HG02588 (cell line): ENCODE data around the gene CD248.
"Not testable (repeated sequence)": the region's sequence is repeated elsewhere in the genome, so short reads cannot be mapped to it uniquely, and the experiment has no call there.

Experiments used
- ATAC-seq: cut with Tn5 transposase; IDR thresholded peaks from one replicate; pipeline ENCODE4 v1.9.1; 2021; ENCODE audit warnings: mild to moderate bottlenecking, moderate library complexity; ENCODE audit not compliant: unreplicated experiment

Gene CD248, protein sequence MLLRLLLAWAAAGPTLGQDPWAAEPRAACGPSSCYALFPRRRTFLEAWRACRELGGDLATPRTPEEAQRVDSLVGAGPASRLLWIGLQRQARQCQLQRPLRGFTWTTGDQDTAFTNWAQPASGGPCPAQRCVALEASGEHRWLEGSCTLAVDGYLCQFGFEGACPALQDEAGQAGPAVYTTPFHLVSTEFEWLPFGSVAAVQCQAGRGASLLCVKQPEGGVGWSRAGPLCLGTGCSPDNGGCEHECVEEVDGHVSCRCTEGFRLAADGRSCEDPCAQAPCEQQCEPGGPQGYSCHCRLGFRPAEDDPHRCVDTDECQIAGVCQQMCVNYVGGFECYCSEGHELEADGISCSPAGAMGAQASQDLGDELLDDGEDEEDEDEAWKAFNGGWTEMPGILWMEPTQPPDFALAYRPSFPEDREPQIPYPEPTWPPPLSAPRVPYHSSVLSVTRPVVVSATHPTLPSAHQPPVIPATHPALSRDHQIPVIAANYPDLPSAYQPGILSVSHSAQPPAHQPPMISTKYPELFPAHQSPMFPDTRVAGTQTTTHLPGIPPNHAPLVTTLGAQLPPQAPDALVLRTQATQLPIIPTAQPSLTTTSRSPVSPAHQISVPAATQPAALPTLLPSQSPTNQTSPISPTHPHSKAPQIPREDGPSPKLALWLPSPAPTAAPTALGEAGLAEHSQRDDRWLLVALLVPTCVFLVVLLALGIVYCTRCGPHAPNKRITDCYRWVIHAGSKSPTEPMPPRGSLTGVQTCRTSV

DNA sequence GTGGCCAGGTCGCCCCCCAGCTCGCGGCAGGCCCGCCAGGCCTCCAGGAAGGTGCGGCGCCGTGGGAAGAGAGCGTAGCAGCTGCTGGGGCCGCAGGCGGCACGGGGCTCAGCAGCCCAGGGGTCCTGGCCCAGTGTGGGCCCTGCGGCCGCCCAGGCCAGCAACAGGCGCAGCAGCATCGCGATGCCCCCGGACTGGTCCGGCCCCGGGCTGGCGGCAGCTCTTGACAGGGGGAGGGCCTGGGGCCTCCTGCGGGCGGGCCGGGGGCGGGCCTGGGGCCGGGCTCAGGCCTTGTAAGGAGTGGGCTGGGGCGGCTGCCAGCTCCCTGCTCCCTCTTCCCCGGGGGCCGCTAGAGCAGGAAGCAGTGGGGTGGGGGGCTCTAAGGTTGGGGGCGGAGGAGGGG lies at the start of gene CD248:
Gene CD248 (minus strand): TSS at position 196 of the 403 bp plus-strand sequence. CDS start 17 bp downstream, at position 179.
- ATAC-seq: no peak

DNA sequence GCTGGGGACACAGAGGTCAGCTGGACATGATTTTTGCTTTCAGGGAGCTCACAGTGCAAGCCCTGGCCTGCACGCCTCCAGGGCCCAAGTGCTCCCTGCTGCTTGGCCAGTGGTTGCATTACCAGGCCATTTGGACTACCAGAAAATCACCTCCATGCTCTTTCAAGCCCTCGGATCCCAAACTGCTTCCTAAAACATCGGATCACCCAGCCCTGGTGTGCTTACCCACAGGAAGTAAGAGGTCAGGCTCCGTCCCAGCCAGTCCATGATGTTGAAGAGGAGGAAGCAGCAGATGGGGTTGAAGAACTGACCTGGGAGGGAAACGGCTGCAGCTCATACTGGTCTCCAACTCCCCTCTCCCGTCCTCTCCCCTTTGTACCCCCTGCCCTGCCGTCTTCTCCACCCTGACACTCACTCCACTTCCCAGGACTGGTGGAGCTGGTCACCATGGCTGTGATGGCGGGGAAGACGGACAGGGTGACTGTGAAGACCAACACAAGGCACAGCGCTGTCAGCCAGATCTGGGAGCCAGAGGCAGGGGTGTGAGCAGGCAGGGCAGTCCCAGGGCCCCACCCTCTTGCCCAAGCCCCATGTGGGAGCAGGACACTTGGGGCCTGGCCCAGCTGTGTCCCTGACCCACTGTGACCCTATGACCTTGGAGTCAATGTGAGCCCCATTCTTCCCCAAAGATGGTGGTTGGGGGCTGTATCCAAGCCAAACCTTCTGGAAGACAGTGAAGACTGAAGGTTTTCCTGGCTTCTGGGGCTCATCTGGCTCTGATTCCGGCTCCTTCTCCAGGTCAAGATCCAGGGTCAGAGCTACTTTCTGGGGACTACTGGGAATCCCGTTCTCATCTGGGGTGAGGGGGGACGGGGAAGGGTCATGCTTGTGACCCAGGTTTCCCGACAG lies 49.1 kb upstream of the CD248 start:
- no peak for ATAC-seq

DNA sequence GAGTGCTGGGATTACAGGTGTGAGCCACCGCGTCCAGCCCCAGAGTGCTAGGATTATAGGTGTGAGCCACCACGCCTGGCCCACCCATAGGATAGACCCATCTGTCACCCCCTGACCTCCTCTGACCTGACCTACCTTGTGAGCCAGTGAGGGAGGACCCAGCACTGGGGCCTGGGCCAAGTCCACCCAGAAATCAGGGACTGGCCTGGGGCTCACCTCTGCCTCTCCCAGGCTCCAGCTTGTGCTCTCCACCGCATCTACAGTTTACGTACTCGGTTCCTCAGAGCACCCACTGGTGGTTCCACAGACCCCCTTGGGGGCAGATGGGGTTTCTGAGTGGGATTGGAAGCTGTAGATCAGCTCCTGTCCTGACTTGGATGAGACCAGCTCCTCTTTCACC lies 48.3 kb upstream of the CD248 start:
- no peak for ATAC-seq

DNA sequence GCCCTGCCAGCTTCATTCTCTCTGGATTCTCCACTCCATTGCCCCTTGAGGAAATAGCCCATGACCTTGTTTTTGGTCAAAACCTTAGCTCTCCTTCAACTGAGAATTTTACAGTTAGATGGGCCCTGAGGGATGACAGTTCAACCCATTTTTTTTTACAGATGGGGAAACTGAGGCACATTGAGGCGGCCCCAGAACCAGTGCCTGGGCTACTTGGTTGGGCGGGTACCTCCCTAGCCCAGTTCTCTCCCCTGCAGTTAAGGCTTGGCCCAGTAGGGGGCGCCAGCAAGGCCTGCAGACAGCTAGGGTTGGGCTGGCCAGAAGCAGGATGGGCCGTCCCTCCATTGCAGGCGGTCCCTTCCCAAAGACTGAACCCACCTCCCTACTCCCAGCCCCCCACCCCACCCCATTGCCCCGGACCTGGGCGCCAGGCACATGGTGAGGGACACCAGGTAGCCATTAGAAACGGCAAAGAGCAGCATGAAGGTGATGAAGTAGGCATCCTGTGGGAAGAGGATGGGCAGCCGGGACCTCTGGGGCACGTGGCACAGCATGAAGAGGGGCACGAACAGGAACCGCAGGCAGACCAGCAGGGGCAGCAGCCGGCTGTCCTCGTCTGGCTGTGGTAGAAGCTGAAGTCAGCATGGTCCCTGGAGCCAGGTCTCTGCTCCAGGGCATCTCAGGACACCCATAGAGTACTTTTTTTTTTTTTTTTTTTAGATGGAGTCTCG lies 47.1 kb upstream of the CD248 start:
- ATAC-seq: no peak

DNA sequence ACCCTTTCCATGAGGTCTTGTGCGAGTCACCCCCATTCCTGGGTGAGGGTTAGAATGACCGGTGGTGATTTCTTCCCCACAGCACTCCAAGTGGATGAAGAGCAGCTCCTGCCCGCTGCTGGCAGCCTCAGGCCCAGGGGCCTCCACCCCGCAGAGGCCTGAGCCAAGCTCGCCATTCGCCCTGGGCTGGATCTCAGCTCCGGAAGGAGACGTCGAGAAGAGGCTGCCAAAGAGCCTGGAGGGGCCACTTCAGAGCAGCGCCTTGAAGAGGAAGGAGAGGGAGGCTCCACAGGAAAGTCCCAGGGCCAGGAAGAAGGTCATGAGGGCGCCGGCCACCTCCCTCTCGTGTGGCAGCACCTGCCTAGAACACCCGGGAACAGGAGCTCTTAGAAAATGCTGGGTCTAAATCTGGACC lies 46.4 kb upstream of the CD248 start:
- no peak for ATAC-seq

DNA sequence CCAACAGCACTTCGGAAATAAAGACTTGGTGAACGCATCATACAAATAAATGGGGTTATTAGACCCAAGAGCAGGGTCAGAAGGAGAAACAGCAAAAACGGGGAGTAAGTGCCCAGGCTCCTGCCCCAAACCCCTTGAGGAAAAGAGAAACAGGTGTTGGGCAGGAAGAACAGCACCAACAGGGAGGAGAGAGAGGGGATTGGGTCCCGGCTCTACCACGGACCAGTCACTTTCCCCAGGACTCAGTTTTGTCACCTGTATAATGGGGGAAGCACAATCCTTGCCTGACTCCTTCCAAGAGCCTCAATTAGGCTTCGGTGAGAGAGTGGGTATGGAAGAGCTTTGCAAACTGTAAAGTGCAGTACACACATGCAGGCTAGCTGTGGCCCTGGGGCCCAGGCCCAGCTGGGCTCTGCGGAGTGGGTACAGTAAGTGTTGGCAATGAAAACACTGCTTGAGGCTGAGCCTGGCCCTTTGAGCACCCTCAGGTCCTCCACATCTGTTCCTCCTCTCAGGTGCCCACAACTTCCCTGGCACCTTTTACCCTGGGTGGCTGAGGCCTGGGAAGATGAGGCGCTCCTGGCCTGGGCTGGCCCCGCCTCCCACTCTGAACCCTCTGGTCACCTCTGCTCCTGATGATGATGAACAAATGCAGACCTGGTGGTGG lies 45.8 kb upstream of the CD248 start:
- ATAC-seq: no peak

DNA sequence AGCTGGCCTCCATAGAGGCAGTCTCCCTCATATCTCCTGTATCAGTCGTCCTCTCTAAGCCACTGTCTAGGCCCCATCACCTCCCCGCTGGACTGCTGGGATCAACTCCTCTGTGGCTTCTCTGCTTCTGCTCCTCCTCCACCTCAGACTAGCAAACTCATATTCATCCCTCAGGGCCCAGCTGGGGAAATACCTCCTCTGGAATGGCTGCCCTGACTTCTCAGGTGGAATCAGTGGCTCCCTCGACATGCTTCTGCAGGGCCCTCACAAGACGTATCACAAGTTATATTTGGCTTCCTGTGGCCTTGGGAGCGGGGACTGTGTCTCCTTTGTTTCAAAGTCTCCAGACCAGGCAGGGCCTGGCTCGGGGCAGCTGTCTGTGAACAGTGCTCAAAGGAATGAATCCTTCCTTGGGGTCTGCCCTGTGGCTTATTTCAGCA lies 44.7 kb upstream of the CD248 start:
- ATAC-seq: no peak

DNA sequence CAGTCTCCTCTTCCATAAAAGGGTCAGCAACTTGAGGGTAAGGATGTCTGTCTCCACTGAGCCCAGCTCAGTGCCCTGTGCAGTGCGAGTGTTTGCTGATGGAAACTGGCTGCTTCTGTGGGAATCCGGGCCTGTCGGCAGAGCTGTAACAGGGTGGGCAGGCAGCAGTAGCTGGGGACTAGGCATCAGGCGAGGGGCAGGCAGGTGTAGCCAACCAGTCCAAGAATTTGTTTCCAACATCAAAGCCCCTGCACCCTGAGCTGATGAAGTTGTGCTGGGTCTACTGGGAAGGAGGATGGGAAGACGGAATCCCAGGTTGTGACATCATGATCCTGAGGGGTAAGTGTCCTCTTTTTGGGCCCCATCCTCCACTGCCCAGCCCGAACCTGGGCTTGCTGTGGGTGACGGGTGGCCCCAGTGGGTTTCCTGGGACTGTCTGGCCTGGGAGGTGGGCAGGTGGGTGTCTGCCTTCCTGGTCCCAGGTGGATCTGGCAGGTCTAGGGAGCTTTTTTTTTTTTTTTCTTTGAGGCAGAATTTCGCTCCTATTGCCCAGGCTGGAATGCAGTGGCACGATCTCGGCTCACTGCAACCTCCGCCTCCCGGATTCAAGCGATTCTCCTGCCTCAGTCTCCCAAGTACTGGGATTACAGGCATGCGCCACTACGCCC lies 43.7 kb upstream of the CD248 start:
- no peak for ATAC-seq

DNA sequence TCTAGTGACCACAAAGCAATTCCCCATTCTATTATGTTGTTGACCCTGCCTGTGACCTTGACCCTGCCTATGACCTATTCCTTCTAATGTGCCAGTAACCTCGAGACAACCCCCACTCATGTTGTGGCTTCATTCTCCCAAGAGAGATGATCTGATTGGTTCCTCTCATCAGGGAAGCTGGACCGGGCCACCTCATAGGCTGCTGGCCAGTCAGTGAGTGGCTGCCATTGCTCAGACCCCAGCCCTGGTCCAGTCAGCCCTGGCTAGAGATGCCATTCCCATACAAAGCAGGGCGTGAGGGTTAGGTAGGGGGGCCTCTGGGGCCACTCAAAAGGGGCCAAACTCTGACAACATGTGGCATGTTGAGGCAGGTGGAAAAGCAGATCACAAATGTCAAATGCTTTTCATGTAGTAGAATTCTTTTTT lies 42.8 kb upstream of the CD248 start:
- ATAC-seq: no peak

DNA sequence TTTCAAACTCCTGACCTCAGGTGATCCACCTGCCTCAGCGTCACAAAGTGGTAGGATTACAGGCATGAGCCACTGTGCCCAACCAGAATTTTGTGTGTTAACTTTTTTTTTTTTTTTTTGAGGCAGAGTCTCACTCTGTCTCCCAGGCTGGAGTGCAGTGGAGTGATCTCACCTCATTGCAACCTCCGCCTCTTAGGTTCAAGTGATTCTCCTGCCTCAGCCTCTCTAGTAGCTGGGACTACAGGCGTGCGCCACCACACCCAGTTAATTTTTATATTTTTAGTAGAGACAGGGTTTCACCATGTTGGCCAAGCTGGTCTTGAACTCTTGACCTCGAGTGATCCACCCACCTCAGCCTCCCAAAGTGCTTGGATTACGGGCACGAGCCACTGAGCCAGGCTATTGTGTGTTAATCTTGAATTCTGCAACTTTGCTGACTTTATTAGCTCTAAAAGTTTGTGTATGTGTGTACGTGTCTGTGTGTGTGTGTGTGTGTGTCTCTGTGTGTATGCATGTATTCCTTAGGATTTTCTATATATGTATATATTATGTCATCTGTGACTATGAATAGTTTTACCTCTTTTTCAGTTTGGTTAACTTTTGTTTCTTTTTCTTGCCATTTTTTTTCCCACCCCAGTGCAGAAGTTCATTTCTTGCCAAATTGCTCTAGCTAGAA lies 33.9 kb upstream of the CD248 start:
- not testable (repeated sequence) for ATAC-seq

DNA sequence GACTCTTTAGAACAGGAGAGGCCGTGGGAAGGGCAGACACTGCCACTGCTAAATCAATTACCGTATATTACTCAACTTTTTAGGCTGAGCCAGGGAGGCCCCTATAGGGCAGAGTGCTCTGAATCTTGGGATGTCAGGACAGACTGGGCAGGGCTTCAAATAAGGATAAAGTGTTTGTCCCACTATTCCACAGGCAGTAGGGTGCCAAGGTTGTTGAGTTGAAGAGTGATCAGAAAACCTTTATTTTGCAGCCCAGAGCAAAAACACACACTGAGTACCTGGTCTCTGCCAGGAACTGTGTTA lies 32.2 kb upstream of the CD248 start:
- no peak for ATAC-seq

DNA sequence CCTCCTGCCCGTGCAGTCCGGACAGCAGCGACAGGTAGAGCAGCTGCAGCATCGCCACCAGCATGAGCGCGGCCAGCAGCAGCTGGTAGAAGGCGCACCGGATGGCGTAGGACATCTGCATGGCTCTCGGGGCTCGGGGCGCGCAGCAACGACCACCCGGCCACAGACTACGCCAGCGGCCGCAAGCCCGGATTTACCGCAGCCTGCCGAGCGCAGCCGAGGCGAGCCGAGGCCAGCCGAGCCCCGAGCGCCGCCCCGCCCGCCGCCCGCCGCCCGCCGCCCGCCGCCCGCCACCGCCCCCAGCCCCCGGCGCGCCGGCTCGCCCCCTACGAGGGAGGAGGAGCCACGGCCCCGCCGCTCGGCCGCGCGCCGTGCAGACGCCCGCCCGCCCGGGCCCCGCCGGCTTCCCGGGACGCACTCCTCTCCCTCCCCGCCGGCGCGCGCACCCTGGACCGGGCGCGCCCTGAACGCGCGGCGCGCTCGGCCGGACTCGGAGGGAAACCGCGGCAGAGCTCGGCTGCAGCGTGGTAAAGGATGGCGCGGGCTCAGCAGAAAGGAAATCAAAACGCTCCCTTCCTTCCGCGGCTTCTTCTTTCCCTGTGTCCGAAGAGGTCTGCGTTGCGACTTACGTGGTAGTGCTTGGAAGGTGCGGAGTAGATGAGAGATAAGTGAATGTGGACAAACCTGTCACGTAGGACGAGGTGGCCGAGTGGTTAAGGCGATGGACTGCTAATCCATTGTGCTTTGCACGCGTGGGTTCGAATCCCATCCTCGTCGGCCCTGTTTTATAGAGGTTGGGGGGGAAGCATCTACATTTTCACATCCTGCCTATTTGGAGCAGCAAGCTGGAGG lies 30.8 kb upstream of the CD248 start, which contains the start of gene B4GAT1:
Gene B4GAT1 (minus strand): TSS at position 205 of the 852 bp plus-strand sequence. CDS start 84 bp downstream, at position 121.
- peak; percentile 41 for ATAC-seq

DNA sequence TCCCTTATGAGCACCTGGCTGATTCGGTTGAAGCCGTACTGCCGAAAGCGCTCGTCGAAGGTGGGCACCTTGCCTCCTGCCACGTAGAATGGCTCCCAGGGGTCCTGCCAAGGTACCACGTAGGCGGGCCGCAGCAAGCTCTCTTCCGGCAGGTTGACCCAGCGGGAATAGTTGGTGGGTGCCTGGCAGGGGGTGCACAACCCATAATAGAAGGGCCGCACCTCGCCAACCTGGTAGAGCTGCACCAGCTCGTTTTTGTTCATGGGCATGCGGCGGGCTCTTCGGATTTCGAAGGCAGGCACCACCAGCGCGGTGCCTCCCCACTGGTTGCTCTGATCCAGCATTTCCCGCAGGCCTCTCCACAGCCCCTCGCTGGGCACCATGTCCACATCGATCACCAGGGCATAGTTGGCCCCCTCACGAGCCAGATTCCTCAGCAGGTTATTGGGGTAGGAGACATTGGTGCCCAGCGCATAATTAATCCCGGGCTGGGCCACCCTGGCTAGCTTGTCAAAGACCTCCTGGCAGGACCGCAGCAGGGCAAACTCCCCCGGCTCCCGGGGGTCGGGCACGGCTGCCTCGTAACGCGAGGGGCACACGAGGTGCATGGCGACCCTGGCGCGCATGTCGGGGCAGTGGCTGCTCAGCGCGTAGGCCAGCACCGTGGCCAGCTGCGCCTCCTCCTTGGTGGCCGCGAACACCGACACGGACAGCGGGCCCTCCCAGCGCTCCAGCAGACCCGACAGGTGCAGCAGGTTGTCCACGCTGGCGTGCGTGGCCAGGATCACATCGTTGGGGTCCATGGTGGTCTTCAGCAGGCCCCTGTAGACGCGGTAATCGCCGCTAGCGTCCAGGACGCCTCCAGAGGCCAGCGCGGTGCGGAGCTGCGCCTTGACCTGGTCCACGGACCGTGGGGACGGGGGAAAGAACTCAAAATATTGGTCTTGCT lies 29.9 kb upstream of the CD248 start:
- ATAC-seq: no peak

DNA sequence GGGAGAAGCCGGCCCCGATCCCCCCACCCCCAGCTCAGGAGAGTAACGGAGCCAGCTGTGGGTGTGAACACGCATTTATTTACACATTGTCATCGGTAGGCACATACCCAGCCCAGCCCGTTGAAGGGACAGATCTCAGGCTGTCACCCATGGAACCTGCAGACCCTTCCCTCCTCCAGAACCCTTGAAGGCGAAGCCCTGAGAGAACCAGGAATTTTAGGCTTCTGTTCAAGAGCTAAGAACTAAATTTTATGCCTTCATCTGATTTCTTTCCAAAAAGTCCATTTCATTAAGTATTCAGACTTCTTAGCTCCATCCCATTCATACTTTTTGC lies 28.4 kb upstream of the CD248 start:
- no peak for ATAC-seq

DNA sequence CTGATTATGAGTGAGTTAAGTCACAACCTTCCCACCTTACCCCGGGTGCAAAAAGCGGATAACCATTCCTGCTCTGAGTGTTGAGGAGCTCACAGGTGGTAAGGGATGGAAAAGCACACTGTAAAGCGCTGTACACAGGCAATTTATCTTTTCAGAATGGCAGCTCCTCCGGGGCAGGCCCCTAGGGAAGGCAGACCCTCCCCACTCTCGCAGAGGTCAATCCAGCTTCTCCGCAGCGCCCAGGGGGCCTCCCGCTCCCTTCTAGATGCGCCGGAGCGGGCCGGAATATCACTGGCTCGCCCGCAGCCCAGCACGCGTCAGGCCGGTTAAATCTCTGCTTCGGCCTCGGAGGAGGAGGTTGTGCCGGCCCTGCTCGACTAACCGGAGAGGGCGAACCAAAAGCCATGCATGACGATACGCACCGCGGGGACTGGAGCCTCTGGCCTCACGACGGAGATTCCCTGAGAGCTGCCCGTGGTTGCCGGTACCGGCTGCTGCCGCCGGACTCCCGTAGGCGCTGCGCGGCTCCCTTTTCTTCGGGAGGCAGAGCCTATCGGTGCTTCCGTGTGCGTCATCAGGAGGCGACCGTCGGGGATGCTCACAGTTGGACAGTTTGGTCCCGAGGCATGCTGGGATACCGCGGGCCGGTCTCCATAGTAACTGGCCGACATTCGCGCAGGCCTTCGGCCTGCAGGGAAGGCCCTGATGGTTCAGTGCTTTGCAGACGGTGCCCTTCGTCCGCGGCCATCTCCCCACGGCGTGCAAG lies 27.9 kb upstream of the CD248 start, which contains the start of gene BRMS1:
Gene BRMS1 (minus strand): TSS at position 555 of the 766 bp plus-strand sequence. CDS start 2,870 bp downstream, outside the sequence.
- ATAC-seq: peak; percentile 59

DNA sequence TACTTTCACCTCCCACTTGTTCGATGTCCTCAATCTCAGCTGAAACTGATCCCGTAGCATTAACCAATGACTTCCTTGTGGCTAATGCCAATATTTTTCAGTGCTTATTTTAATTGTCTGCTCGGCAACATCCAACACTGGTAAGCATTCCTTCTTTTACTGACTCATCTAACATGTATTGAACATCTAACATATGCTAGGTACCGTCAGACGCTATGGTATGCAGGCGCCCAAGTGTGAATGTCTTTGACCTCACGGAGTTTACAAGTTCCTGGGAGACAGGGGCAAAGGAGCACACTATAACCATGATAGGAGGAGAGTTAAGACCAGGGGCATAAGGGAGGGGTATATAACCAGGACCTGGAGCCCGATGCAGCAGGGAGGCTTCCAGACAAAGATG lies 26.3 kb upstream of the CD248 start:
- ATAC-seq: no peak
